Activated CD4-positive, alpha-beta T cell treated with anti-CD3 and anti-CD28 coated beads, Interleukin-2, amount 10 ng/mL, durations not matched to agents 7 days and 5 days (primary cell): ENCODE measurements around the gene MLLT6. TPM values are rescaled to one million over a fixed set of nuclear protein-coding genes. Genes with fewer than 3 reads are reported as not detected.

Source experiments
- CTCF ChIA-PET: fragments of 350-600 bp; sonication (Branson Sonifier 250); formaldehyde crosslinking; loops from one replicate; lab custom pipeline; 2021; ENCODE audit warnings: antibody characterized with exemption; lab: Charles Lee
- POLR2A ChIA-PET: fragments of 350-600 bp; sonication (Branson Sonifier 250); formaldehyde crosslinking; loops from one replicate; lab custom pipeline; 2021; ENCODE audit warnings: antibody characterized with exemption; lab: Charles Lee
- DNase-seq: peaks from one replicate; pipeline ENCODE4 v3.0.0-alpha.2; 2020
- H3K27ac Mint-ChIP-seq: one replicate; pipeline ENCODE4 v1.8.0; 2021; ENCODE audit warnings: mild to moderate bottlenecking, moderate library complexity, mixed read lengths
- H3K27me3 Mint-ChIP-seq: one replicate; pipeline ENCODE4 v1.8.0; 2021; ENCODE audit warnings: mixed read lengths
- H3K36me3 Mint-ChIP-seq: one replicate; pipeline ENCODE4 v1.8.0; 2021; ENCODE audit warnings: low read depth, mixed read lengths
- H3K4me1 Mint-ChIP-seq: one replicate; pipeline ENCODE4 v1.8.0; 2021; ENCODE audit warnings: mixed read lengths
- H3K4me3 Mint-ChIP-seq: one replicate; pipeline ENCODE4 v1.8.0; 2021; ENCODE audit warnings: mild to moderate bottlenecking, moderate library complexity, mixed read lengths
- H3K9me3 Mint-ChIP-seq: one replicate; pipeline ENCODE4 v1.8.0; 2021; ENCODE audit warnings: mixed read lengths
- microRNA-seq: library from miRNA; unstranded; fragments of <30 nt; microRNA quantifications from one replicate; pipeline ENCODE4 v1.2.0, GENCODE V29; 2021; ENCODE audit warnings: borderline microRNAs expressed, borderline replicate concordance
- total RNA-seq, 2 experiments: library from RNA; stranded (reverse); gene quantifications; one replicate each; pipeline ENCODE4 v1.2.3, GENCODE V29; 2021

Gene MLLT6
- total RNA-seq, 2 experiments from 2014 or later, result 251 to 264 TPM

- H3K4me1 Mint-ChIP-seq, result peaks cover 46% of the 10 kb centered on the region
Measured at GRCh38 chr17:38751808-38752307, 46.8 kb downstream of the MLLT6 start.

GRCh38 chr17:38752308-38753070 is 47.4 kb downstream of the MLLT6 start, which contains the start of gene PSMB3:
PSMB3 (plus strand) TSS chr17:38752741; CDS start chr17:38752827, 86 bp downstream.
- Mint-ChIP-seq H3K9me3 (no peaks in the 10 kb centered on the region), H3K27ac (peak within 1 kb of the TSS; percentile 98), H3K4me3 (peak within 1 kb of the TSS; percentile 96), H3K27me3 (peaks cover 30% of the 10 kb centered on the region), H3K4me1 (peaks cover 45% of the 10 kb centered on the region), H3K36me3 (peaks cover 28% of the 10 kb centered on the region)
- POLR2A ChIA-PET, result interaction anchor here (0.6 to 1.2 kb wide), 2 partner anchors 10 to 11 kb away, joined by 3 to 4 read pairs; no protein-coding TSS in a partner anchor
- DNase-seq, result peak; percentile 99
- CTCF ChIA-PET, result interaction anchor here (0.6 to 1.5 kb wide), 9 partner anchors 9 to 431 kb away, joined by 3 to 4 read pairs (median 3); no protein-coding TSS in a partner anchor

More at GRCh38 chr17:38751808-38752307, 46.8 kb downstream of the MLLT6 start:
- peak; percentile 84 for DNase-seq
- H3K36me3 Mint-ChIP-seq, result peaks cover 28% of the 10 kb centered on the region
- peak overlapping the region; percentile 96 for H3K4me3 Mint-ChIP-seq
- no peaks in the 10 kb centered on the region for H3K9me3 Mint-ChIP-seq
- ChIA-PET POLR2A (interaction anchor here (0.6 kb wide), 1 partner anchor 12 kb away, joined by 3 read pairs; no protein-coding TSS in a partner anchor), CTCF (interaction anchor here (0.6 to 1.5 kb wide), 10 partner anchors 10 to 432 kb away, joined by 3 to 4 read pairs (median 3); no protein-coding TSS in a partner anchor)
- H3K27ac Mint-ChIP-seq, result peak overlapping the region; percentile 98
- H3K27me3 Mint-ChIP-seq, result peaks cover 33% of the 10 kb centered on the region

- Mint-ChIP-seq H3K36me3 (peaks cover 28% of the 10 kb centered on the region), H3K4me3 (peak overlapping the region; percentile 96), H3K27me3 (peaks cover 28% of the 10 kb centered on the region), H3K9me3 (no peaks in the 10 kb centered on the region), H3K27ac (peak overlapping the region; percentile 98), H3K4me1 (peaks cover 45% of the 10 kb centered on the region)
- POLR2A ChIA-PET, result interaction anchor here (1.2 kb wide), 1 partner anchor 9 kb away, joined by 4 read pairs; no protein-coding TSS in a partner anchor
- no peak for DNase-seq
- CTCF ChIA-PET, result interaction anchor here (1.1 to 2.5 kb wide), 4 partner anchors 9 to 412 kb away, joined by 3 to 8 read pairs (median 4); no protein-coding TSS in a partner anchor
Measured at GRCh38 chr17:38753071-38753506, 48.0 kb downstream of the MLLT6 start.

- Mint-ChIP-seq H3K27me3 (no peaks in the 10 kb centered on the region), H3K9me3 (no peaks in the 10 kb centered on the region), H3K27ac (peak overlapping the region; percentile 51), H3K4me1 (peaks cover 21% of the 10 kb centered on the region), H3K4me3 (no peak overlapping the region), H3K36me3 (peaks cover 52% of the 10 kb centered on the region)
- CTCF ChIA-PET, result interaction anchor here (0.8 to 1.8 kb wide), 6 partner anchors 9 to 392 kb away, joined by 3 to 6 read pairs (median 4); partner anchors contain the start of gene PSMB3
- peak; percentile 44 for DNase-seq
- POLR2A ChIA-PET, result no interaction called here
Measured at GRCh38 chr17:38761612-38762011, 56.5 kb downstream of the MLLT6 start.

GRCh38 chr17:38762231-38762630 is 57.2 kb downstream of the MLLT6 start:
- H3K4me3 Mint-ChIP-seq, result no peak overlapping the region
- no peak overlapping the region for H3K27ac Mint-ChIP-seq
- H3K36me3 Mint-ChIP-seq, result peaks cover 58% of the 10 kb centered on the region
- no peaks in the 10 kb centered on the region for H3K9me3 Mint-ChIP-seq
- no peak for DNase-seq
- ChIA-PET CTCF (interaction anchor here (0.8 to 1.8 kb wide), 6 partner anchors 10 to 391 kb away, joined by 3 to 6 read pairs (median 4); partner anchors contain the start of gene PSMB3), POLR2A (interaction anchor here (0.6 kb wide), 1 partner anchor 9 kb away, joined by 4 read pairs; no protein-coding TSS in a partner anchor)
- H3K27me3 Mint-ChIP-seq, result no peaks in the 10 kb centered on the region
- peaks cover 21% of the 10 kb centered on the region for H3K4me1 Mint-ChIP-seq

- H3K4me1 Mint-ChIP-seq, result peaks cover 6% of the 10 kb centered on the region
- no peaks in the 10 kb centered on the region for H3K9me3 Mint-ChIP-seq
- H3K27me3 Mint-ChIP-seq, result no peaks in the 10 kb centered on the region
- POLR2A ChIA-PET, result no interaction called here
- no peak overlapping the region for H3K4me3 Mint-ChIP-seq
- no peak for DNase-seq
- H3K27ac Mint-ChIP-seq, result no peak overlapping the region
- peaks cover 59% of the 10 kb centered on the region for H3K36me3 Mint-ChIP-seq
- CTCF ChIA-PET, result interaction anchor here (1.0 to 2.2 kb wide), 5 partner anchors 8 to 32 kb away, joined by 3 to 8 read pairs (median 3); no protein-coding TSS in a partner anchor
Measured at GRCh38 chr17:38766341-38766740, 61.3 kb downstream of the MLLT6 start.

- no peak overlapping the region for H3K27ac Mint-ChIP-seq
Measured at GRCh38 chr17:38768417-38768816, 63.3 kb downstream of the MLLT6 start.

GRCh38 chr17:38773258-38773657 is 68.2 kb downstream of the MLLT6 start:
- CTCF ChIA-PET, result no interaction called here
- Mint-ChIP-seq H3K27me3 (no peaks in the 10 kb centered on the region), H3K4me3 (no peak overlapping the region), H3K27ac (no peak overlapping the region), H3K9me3 (no peaks in the 10 kb centered on the region), H3K4me1 (no peaks in the 10 kb centered on the region), H3K36me3 (peaks cover 45% of the 10 kb centered on the region)
- POLR2A ChIA-PET, result no interaction called here
- DNase-seq, result no peak

More at GRCh38 chr17:38768417-38768816, 63.3 kb downstream of the MLLT6 start:
- Mint-ChIP-seq H3K36me3 (peaks cover 59% of the 10 kb centered on the region), H3K27me3 (no peaks in the 10 kb centered on the region), H3K4me1 (no peaks in the 10 kb centered on the region), H3K4me3 (no peak overlapping the region), H3K9me3 (no peaks in the 10 kb centered on the region)
- ChIA-PET POLR2A (no interaction called here), CTCF (interaction anchor here (1.0 to 1.2 kb wide), 2 partner anchors 10 to 38 kb away, joined by 3 read pairs; no protein-coding TSS in a partner anchor)
- DNase-seq, result no peak

- DNase-seq, result no peak
- POLR2A ChIA-PET, result interaction anchor here (0.6 kb wide), 1 partner anchor 17 kb away, joined by 3 read pairs; no protein-coding TSS in a partner anchor
- H3K36me3 Mint-ChIP-seq, result peaks cover 44% of the 10 kb centered on the region
- H3K4me1 Mint-ChIP-seq, result no peaks in the 10 kb centered on the region
- no peaks in the 10 kb centered on the region for H3K9me3 Mint-ChIP-seq
- no peak overlapping the region for H3K4me3 Mint-ChIP-seq
- H3K27ac Mint-ChIP-seq, result no peak overlapping the region
- no peaks in the 10 kb centered on the region for H3K27me3 Mint-ChIP-seq
- CTCF ChIA-PET, result interaction anchor here (1.1 to 1.2 kb wide), 2 partner anchors 100 to 123 kb away, joined by 3 read pairs; no protein-coding TSS in a partner anchor
Measured at GRCh38 chr17:38777641-38778250, 72.7 kb downstream of the MLLT6 start.

Small RNA genes within 50 kb of the gene (microRNA-seq; reads per million reads assigned to microRNA genes)
- gene MIR4726, result 0.84 reads per million
- not detected for gene MIR4734

Other genes starting within 250 kb of the MLLT6 start
- gene SRCIN1, start 99.3 kb upstream of the MLLT6 start, total RNA-seq, result under 1 TPM in 1 of 2 experiments, not detected in 1; 0.06 TPM
- gene EPOP, start 30.3 kb upstream of the MLLT6 start, total RNA-seq, result 1 to 10 TPM; 7.5 to 7.8 TPM
- 10 to 100 TPM; 45.7 to 46.3 TPM for gene CISD3, start 25.1 kb downstream of the MLLT6 start, total RNA-seq
- under 1 TPM; 0.22 to 0.23 TPM for gene PCGF2, start 43.1 kb downstream of the MLLT6 start, total RNA-seq
- 100 to 1,000 TPM; 262 to 294 TPM for gene PSMB3, start 47.5 kb downstream of the MLLT6 start, total RNA-seq
- 10 to 100 TPM; 49.4 to 52.6 TPM for gene PIP4K2B, start 94.3 kb downstream of the MLLT6 start, total RNA-seq
- gene CWC25, start 120.0 kb downstream of the MLLT6 start, total RNA-seq, result 10 to 100 TPM; 27.2 to 30.5 TPM
- 1,000 to 10,000 TPM; 1,147 to 1,160 TPM for gene RPL23, start 148.4 kb downstream of the MLLT6 start, total RNA-seq
- 100 to 1,000 TPM; 189 to 200 TPM for gene LASP1, start 164.8 kb downstream of the MLLT6 start, total RNA-seq